ENCODE data around the gene CPLX4.

CPLX4 gene

GRCh38 chr18:59276047-59276446 is 42.4 kb downstream of the CPLX4 start:
- TF ChIP-seq CTCF (IDR thresholded peaks at IDR 0.05; ENCODE audit: extremely low read depth, missing control alignments): no peak
- DNase-seq (ENCODE audit: low spot score): no peak

GRCh38 chr18:59275406-59275949 is 43.0 kb downstream of the CPLX4 start:
- DNase-seq (ENCODE audit: low spot score): no peak
- no peak for TF ChIP-seq CTCF (IDR thresholded peaks at IDR 0.05; ENCODE audit: extremely low read depth, missing control alignments)

GRCh38 chr18:59274533-59274928 is 43.9 kb downstream of the CPLX4 start:
- no peak for TF ChIP-seq CTCF (IDR thresholded peaks at IDR 0.05; ENCODE audit: extremely low read depth, missing control alignments)
- DNase-seq (ENCODE audit: low spot score): no peak

GRCh38 chr18:59273759-59274532 is 44.5 kb downstream of the CPLX4 start:
- no peak for TF ChIP-seq CTCF (IDR thresholded peaks at IDR 0.05; ENCODE audit: extremely low read depth, missing control alignments)
- peak; percentile 24 for DNase-seq (ENCODE audit: low spot score)

- DNase-seq (ENCODE audit: low spot score): peak; percentile 80
- peak; percentile 16 for TF ChIP-seq CTCF (IDR thresholded peaks at IDR 0.05; ENCODE audit: extremely low read depth, missing control alignments)
These were observed 45.3 kb downstream of the CPLX4 start, which contains the start of gene RAX for GRCh38 chr18:59272891-59273758. Gene RAX (minus strand): TSS chr18:59273454. CDS start chr18:59273206, 248 bp downstream.

- peak; percentile 59 for DNase-seq (ENCODE audit: low spot score)
- TF ChIP-seq CTCF (IDR thresholded peaks at IDR 0.05; ENCODE audit: extremely low read depth, missing control alignments): no peak
These were observed 46.1 kb downstream of the CPLX4 start for GRCh38 chr18:59272221-59272888.
